HG03159 (cell line): ENCODE measurements around the gene BORCS8.
"Not testable (repeated sequence)": the region's sequence is repeated elsewhere in the genome, so short reads cannot be mapped to it uniquely, and the experiment has no call there.

Source experiments
- ATAC-seq: cut with Tn5 transposase; IDR thresholded peaks from one replicate; pipeline ENCODE4 v1.9.1; 2021; ENCODE audit warnings: mild to moderate bottlenecking, moderate library complexity; ENCODE audit not compliant: unreplicated experiment

BORCS8 gene

GRCh38 chr19:19185853-19186740 lies 5.9 kb downstream of the BORCS8 start:
- no peak for ATAC-seq

- no peak for ATAC-seq
These were observed 10.4 kb downstream of the BORCS8 start for GRCh38 chr19:19181488-19181998.

- ATAC-seq, result no peak
These were observed 12.2 kb downstream of the BORCS8 start for GRCh38 chr19:19179548-19180441.

- ATAC-seq, result no peak
These were observed 15.0 kb downstream of the BORCS8 start for GRCh38 chr19:19176950-19177349.

GRCh38 chr19:19173243-19173642 lies 18.7 kb downstream of the BORCS8 start:
- ATAC-seq, result not testable (repeated sequence)

GRCh38 chr19:19171821-19172532 lies 20.0 kb downstream of the BORCS8 start:
- no peak for ATAC-seq

GRCh38 chr19:19170873-19171672 lies 20.9 kb downstream of the BORCS8 start:
- ATAC-seq, result no peak

GRCh38 chr19:19170053-19170872 lies 21.7 kb downstream of the BORCS8 start, which contains the start of gene MEF2B:
MEF2B (minus strand) TSS chr19:19170263; CDS start chr19:19150735, 19,528 bp downstream.
- ATAC-seq, result peak; percentile 85

- no peak for ATAC-seq
These were observed 22.5 kb downstream of the BORCS8 start for GRCh38 chr19:19169236-19170052.

- ATAC-seq, result no peak
These were observed 24.3 kb downstream of the BORCS8 start for GRCh38 chr19:19167612-19168011.

GRCh38 chr19:19165396-19165795 lies 26.6 kb downstream of the BORCS8 start:
- ATAC-seq, result no peak

GRCh38 chr19:19162495-19162894 lies 29.5 kb downstream of the BORCS8 start:
- ATAC-seq, result no peak

GRCh38 chr19:19160461-19161035 lies 31.4 kb downstream of the BORCS8 start:
- peak; percentile 48 for ATAC-seq

- no peak for ATAC-seq
These were observed 32.4 kb downstream of the BORCS8 start for GRCh38 chr19:19159534-19159933.

- ATAC-seq, result no peak
These were observed 34.1 kb downstream of the BORCS8 start for GRCh38 chr19:19157808-19158207.

- no peak for ATAC-seq
These were observed 36.3 kb downstream of the BORCS8 start for GRCh38 chr19:19155495-19156219.
